HepG2 (cell line): ENCODE measurements around the gene CNDP1.
"Not testable (repeated sequence)": the region's sequence is repeated elsewhere in the genome, so short reads cannot be mapped to it uniquely, and the experiment has no call there.

Experiments
- ETV5 ChIP-seq: IDR thresholded peaks from 2 replicates; pipeline ENCODE4 v1.6.1; 2018; ENCODE audit warnings: missing biosample characterization, missing genetic modification reagents, inconsistent platforms, borderline replicate concordance
- EZH2 ChIP-seq: conservative IDR thresholded peaks from 2 replicates; pipeline ENCODE4 v1.6.1; 2012; ENCODE audit warnings: mild to moderate bottlenecking, low read depth, low read length, moderate library complexity
- HMG20B ChIP-seq: conservative IDR thresholded peaks from 2 replicates; pipeline ENCODE4 v1.6.1; 2016; ENCODE audit warnings: missing genetic modification reagents, missing compliant biosample characterization
- MXD4 ChIP-seq: IDR thresholded peaks from 2 replicates; pipeline ENCODE4 v1.6.1; 2016; ENCODE audit warnings: mild to moderate bottlenecking, missing biosample characterization, missing genetic modification reagents
- SSRP1 ChIP-seq: IDR thresholded peaks from 2 replicates; pipeline ENCODE4 v1.6.1; 2016; ENCODE audit warnings: control low read depth
- ZNF121 ChIP-seq: sonication (generic); formaldehyde crosslinking; IDR thresholded peaks from 2 replicates; pipeline ENCODE4 v1.5.0; 2020; ENCODE audit warnings: mild to moderate bottlenecking, missing genetic modification reagents
- TF ChIP-seq, protein P1 (sequence below): IDR thresholded peaks from 2 replicates; pipeline ENCODE4 v1.6.1; 2012; ENCODE audit warnings: inconsistent platforms

DNA sequence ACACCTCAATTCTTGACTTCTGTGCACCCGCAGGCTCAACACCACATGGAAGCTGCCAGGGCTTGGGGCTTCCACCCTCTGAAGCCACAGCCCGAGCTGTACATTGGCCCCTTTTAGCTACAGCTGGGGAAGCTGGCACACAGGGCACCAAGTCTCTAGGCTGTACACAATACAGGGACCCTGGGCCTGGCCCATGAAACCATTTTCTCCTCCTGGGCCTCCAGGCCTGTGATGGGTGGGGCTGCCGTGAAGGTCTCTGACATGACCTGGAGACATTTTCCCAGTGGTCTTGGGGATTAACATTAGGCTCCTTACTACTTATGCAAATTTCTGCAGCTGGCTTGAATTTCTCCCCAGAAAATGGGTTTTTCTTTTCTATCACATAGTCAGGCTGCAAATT is 31.7 kb downstream of the CNDP1 start:
- TF ChIP-seq SSRP1 (CRISPR knock-in tag); MXD4 (CRISPR knock-in tag); ZNF121 (CRISPR knock-in tag); ETV5 (CRISPR knock-in tag); HMG20B (CRISPR knock-in tag); EZH2: not testable (repeated sequence)
- TF ChIP-seq, protein P1, sequence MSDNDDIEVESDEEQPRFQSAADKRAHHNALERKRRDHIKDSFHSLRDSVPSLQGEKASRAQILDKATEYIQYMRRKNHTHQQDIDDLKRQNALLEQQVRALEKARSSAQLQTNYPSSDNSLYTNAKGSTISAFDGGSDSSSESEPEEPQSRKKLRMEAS: not testable (repeated sequence)
